Astrocyte (in vitro differentiated cells and primary cell): Measurements from ENCODE around the gene EVL. TPM values are rescaled to one million over a fixed set of nuclear protein-coding genes. Genes with fewer than 3 reads are reported as not detected.

Experiments used
- DNase-seq: peaks from one replicate; pipeline ENCODE4 v3.0.0-alpha.2; 2010; ENCODE audit warnings: low read depth
- FAIRE-seq: peaks from 2 replicates; lab custom pipeline; 2011; peaks lifted over from hg19 to GRCh38; lab: Jason Lieb, UNC
- H2AFZ ChIP-seq: 2 replicates; pipeline ENCODE4 v1.6.0; 2012; ENCODE audit warnings: low read depth, low read length, inconsistent platforms
- H3K27ac ChIP-seq: 2 replicates; pipeline ENCODE4 v1.5.1; 2011; ENCODE audit warnings: low read depth, low read length, inconsistent platforms
- H3K27me3 ChIP-seq: 2 replicates; pipeline ENCODE4 v1.6.0; 2011; ENCODE audit warnings: low read length, inconsistent platforms; ENCODE audit not compliant: insufficient read depth
- H3K36me3 ChIP-seq: 2 replicates; pipeline ENCODE4 v1.5.1; 2011; ENCODE audit warnings: low read length, inconsistent platforms; ENCODE audit not compliant: insufficient read depth
- H3K4me1 ChIP-seq: 2 replicates; pipeline ENCODE4 v1.5.1; 2011; ENCODE audit warnings: low read length, inconsistent platforms; ENCODE audit not compliant: insufficient read depth
- H3K4me2 ChIP-seq: 2 replicates; pipeline ENCODE4 v1.6.0; 2012; ENCODE audit warnings: low read length, inconsistent platforms
- H3K4me3 ChIP-seq: 2 replicates; pipeline ENCODE4 v1.5.1; 2011; ENCODE audit warnings: low read depth, mild to moderate bottlenecking, low read length, inconsistent platforms; ENCODE audit not compliant: insufficient read depth
- H3K79me2 ChIP-seq: 2 replicates; pipeline ENCODE4 v1.6.0; 2012; ENCODE audit warnings: mild to moderate bottlenecking, low read length, inconsistent platforms; ENCODE audit not compliant: insufficient read depth
- H3K9ac ChIP-seq: 2 replicates; pipeline ENCODE4 v1.6.0; 2012; ENCODE audit warnings: mild to moderate bottlenecking, low read length, inconsistent platforms
- H3K9me3 ChIP-seq: 2 replicates; pipeline ENCODE4 v1.5.1; 2012; ENCODE audit warnings: low read depth, mild to moderate bottlenecking, low read length, inconsistent platforms; ENCODE audit not compliant: insufficient read depth
- H4K20me1 ChIP-seq: 2 replicates; pipeline ENCODE4 v1.6.0; 2012; ENCODE audit warnings: low read length, inconsistent platforms; ENCODE audit not compliant: insufficient read depth
- H3K27ac Mint-ChIP-seq: one replicate; pipeline ENCODE4 v1.8.0; 2021; ENCODE audit warnings: mild to moderate bottlenecking, mixed read lengths; ENCODE audit not compliant: unreplicated experiment
- H3K27me3 Mint-ChIP-seq: one replicate; pipeline ENCODE4 v1.8.0; 2021; ENCODE audit warnings: low read depth, mixed read lengths; ENCODE audit not compliant: unreplicated experiment
- H3K36me3 Mint-ChIP-seq: one replicate; pipeline ENCODE4 v1.8.0; 2021; ENCODE audit warnings: low read depth, mixed read lengths; ENCODE audit not compliant: unreplicated experiment
- H3K4me1 Mint-ChIP-seq: one replicate; pipeline ENCODE4 v1.8.0; 2021; ENCODE audit warnings: low read depth, mixed read lengths; ENCODE audit not compliant: unreplicated experiment
- H3K4me3 Mint-ChIP-seq: one replicate; pipeline ENCODE4 v1.8.0; 2021; ENCODE audit warnings: mild to moderate bottlenecking, moderate library complexity, mixed read lengths; ENCODE audit not compliant: unreplicated experiment
- H3K9me3 Mint-ChIP-seq: one replicate; pipeline ENCODE4 v1.8.0; 2021; ENCODE audit warnings: mild to moderate bottlenecking, mixed read lengths; ENCODE audit not compliant: unreplicated experiment
- EZH2 ChIP-seq: IDR thresholded peaks from 2 replicates; pipeline ENCODE4 v1.6.1; 2012; ENCODE audit warnings: mild to moderate bottlenecking, low read length, inconsistent platforms; ENCODE audit not compliant: insufficient read depth
- total RNA-seq: library from RNA; stranded (reverse); gene quantifications from 2 replicates; pipeline ENCODE4 v1.2.1, GENCODE V29; 2021
- TF ChIP-seq, protein P1 (sequence below): IDR thresholded peaks from 2 replicates; pipeline ENCODE4 v1.5.1; 2011; ENCODE audit warnings: low read depth, mild to moderate bottlenecking, inconsistent platforms, low read length, moderate library complexity; ENCODE audit not compliant: insufficient read depth

The EVL gene
- total RNA-seq, 1 donor from 2014 or later, result 48.9 TPM

DNA sequence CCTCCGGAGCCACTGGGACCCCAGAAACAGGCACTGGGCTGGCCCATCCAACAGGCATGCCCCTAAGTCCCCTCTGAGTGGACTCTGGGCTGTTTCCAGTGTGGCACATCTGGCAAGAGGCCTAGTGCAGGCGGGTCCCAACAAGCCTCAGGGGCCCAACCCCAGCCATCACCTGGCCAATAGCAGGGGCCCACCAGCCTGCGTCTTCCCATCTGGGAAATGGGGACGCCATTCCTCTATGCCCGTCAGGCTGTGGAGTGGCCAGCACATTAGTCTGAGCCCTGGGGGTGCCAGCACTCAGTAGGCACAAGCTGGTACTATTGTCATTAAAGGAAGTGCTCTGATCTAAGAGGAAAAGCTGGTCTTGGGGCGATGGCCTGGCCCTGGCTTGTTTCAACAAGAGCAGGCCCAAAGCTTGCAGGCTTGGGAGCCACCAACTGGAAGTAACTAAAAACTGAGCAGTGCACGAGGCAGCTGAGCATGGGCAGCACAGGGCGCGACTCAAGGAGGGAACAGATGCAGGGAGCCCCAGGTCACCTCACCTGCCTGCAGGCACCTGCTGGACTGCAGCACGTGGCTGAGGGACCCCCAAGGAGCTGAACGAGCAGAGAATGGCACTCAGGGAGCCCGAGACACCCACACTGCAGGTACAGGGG is 85.8 kb downstream of the EVL start:
- Histone ChIP-seq H3K27ac (no peak overlapping the region), H3K4me3 (no peak overlapping the region), H3K9ac (no peak overlapping the region), H4K20me1 (no peaks in the 10 kb centered on the region), H3K9me3 (peaks cover 10% of the 10 kb centered on the region), H3K36me3 (no peaks in the 10 kb centered on the region), H3K4me1 (no peaks in the 10 kb centered on the region), H3K27me3 (no peaks in the 10 kb centered on the region), H3K4me2 (no peak overlapping the region), H3K79me2 (no peaks in the 10 kb centered on the region), H2AFZ (no peak overlapping the region)
- Mint-ChIP-seq H3K36me3 (peaks cover under 1% of the 10 kb centered on the region), H3K4me3 (no peak overlapping the region), H3K27me3 (peaks cover 25% of the 10 kb centered on the region), H3K27ac (no peak overlapping the region), H3K4me1 (no peaks in the 10 kb centered on the region), H3K9me3 (peaks cover 6% of the 10 kb centered on the region)
- FAIRE-seq (no peak), DNase-seq (no peak)
- TF ChIP-seq, protein P1, sequence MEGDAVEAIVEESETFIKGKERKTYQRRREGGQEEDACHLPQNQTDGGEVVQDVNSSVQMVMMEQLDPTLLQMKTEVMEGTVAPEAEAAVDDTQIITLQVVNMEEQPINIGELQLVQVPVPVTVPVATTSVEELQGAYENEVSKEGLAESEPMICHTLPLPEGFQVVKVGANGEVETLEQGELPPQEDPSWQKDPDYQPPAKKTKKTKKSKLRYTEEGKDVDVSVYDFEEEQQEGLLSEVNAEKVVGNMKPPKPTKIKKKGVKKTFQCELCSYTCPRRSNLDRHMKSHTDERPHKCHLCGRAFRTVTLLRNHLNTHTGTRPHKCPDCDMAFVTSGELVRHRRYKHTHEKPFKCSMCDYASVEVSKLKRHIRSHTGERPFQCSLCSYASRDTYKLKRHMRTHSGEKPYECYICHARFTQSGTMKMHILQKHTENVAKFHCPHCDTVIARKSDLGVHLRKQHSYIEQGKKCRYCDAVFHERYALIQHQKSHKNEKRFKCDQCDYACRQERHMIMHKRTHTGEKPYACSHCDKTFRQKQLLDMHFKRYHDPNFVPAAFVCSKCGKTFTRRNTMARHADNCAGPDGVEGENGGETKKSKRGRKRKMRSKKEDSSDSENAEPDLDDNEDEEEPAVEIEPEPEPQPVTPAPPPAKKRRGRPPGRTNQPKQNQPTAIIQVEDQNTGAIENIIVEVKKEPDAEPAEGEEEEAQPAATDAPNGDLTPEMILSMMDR, result no peak
- TF ChIP-seq EZH2, result no peak

DNA sequence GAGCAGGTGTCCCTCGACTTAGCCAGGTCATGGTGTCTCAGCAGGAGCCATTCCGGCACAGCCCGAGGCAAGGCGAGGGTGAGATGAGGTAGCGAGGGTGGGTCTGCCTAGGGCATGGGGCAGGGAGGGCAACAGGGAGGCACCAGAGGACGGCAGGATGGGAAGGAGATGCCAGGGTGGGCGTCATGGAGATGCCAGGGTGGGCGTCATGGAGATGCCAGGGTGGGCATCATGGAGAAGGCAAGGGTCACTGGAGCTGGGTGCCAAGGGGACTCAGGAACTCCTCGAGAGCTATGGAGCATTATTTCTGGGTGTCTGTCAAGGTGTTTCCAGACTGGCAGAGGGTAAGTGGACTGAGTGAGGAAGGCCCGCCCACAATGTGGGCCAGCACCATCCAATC is 86.9 kb downstream of the EVL start:
- no peak overlapping the region for H3K4me3 ChIP-seq
- peaks cover 10% of the 10 kb centered on the region for H3K9me3 ChIP-seq
- H3K4me1 ChIP-seq, result no peaks in the 10 kb centered on the region
- H3K4me2 ChIP-seq, result no peak overlapping the region
- Mint-ChIP-seq H3K27me3 (peaks cover 29% of the 10 kb centered on the region), H3K9me3 (peaks cover 6% of the 10 kb centered on the region), H3K36me3 (no peaks in the 10 kb centered on the region), H3K27ac (no peak overlapping the region), H3K4me3 (no peak overlapping the region), H3K4me1 (no peaks in the 10 kb centered on the region)
- peaks cover 3% of the 10 kb centered on the region for H3K27me3 ChIP-seq
- FAIRE-seq (no peak), DNase-seq (no peak)
- H3K27ac ChIP-seq, result no peak overlapping the region
- no peak overlapping the region for H3K9ac ChIP-seq
- H2AFZ ChIP-seq, result no peak overlapping the region
- no peaks in the 10 kb centered on the region for H3K36me3 ChIP-seq
- no peaks in the 10 kb centered on the region for H3K79me2 ChIP-seq
- TF ChIP-seq EZH2, result no peak
- TF ChIP-seq, protein P1, result no peak
- no peaks in the 10 kb centered on the region for H4K20me1 ChIP-seq

DNA sequence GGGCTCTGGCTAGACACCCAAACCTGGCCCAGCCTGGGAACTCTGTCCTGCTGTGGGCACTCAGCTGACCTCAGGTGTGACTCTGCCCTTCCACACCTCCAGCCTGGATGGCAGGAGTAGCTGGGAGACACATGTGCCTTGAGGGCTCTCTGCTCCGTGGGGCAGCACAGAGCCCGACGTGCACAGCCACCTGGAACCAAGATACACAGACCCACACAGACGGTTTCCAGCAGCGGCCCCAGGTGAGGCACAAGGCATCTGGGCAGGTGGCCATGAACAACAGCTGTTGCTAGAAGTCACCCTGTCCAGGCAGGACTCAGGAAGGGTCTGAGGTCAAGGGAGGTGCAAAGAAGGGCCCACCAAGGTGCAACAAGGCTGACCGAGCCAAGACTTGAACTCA is 88.3 kb downstream of the EVL start:
- no peak overlapping the region for H2AFZ ChIP-seq
- H3K36me3 Mint-ChIP-seq, result no peaks in the 10 kb centered on the region
- H3K27me3 Mint-ChIP-seq, result peaks cover 32% of the 10 kb centered on the region
- H3K27ac ChIP-seq, result no peak overlapping the region
- H4K20me1 ChIP-seq, result no peaks in the 10 kb centered on the region
- H3K36me3 ChIP-seq, result no peaks in the 10 kb centered on the region
- FAIRE-seq (no peak), DNase-seq (no peak)
- H3K27ac Mint-ChIP-seq, result no peak overlapping the region
- no peaks in the 10 kb centered on the region for H3K4me1 ChIP-seq
- no peak for TF ChIP-seq EZH2
- TF ChIP-seq, protein P1, result no peak
- H3K9ac ChIP-seq, result no peak overlapping the region
- H3K4me2 ChIP-seq, result no peak overlapping the region
- peaks cover 6% of the 10 kb centered on the region for H3K27me3 ChIP-seq
- H3K79me2 ChIP-seq, result no peaks in the 10 kb centered on the region
- peaks cover 6% of the 10 kb centered on the region for H3K9me3 Mint-ChIP-seq
- H3K4me3 ChIP-seq, result no peak overlapping the region
- H3K9me3 ChIP-seq, result peaks cover 10% of the 10 kb centered on the region
- H3K4me1 Mint-ChIP-seq, result no peaks in the 10 kb centered on the region
- no peak overlapping the region for H3K4me3 Mint-ChIP-seq
